ENCODE data around the gene PELO. TPM values are rescaled to one million over a fixed set of nuclear protein-coding genes. Genes with fewer than 3 reads are reported as not detected.

The PELO gene
- total RNA-seq, 1 experiment from 2014 or later: 12.4 TPM

DNA sequence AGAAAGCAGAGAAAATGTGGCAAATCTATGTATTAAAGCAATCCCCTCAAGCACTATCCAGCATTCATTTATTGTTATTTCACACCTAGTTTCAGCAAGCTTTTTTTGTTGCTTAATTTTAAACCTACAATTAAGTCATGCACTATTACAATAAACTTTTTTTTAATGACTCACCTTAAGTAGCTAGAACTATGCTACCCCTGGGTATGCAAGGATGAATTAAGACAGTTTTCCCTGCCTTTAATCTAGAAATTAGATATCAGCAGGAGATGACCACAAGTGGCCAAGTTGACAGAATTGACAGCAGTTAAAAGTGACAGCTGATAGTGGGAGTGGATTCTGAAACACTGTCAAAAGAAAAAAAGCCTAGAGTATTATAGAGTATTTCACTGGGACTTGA is 20.0 kb downstream of the PELO start:
- H3K27ac ChIP-seq (ENCODE audit: low read length): no peak overlapping the region

DNA sequence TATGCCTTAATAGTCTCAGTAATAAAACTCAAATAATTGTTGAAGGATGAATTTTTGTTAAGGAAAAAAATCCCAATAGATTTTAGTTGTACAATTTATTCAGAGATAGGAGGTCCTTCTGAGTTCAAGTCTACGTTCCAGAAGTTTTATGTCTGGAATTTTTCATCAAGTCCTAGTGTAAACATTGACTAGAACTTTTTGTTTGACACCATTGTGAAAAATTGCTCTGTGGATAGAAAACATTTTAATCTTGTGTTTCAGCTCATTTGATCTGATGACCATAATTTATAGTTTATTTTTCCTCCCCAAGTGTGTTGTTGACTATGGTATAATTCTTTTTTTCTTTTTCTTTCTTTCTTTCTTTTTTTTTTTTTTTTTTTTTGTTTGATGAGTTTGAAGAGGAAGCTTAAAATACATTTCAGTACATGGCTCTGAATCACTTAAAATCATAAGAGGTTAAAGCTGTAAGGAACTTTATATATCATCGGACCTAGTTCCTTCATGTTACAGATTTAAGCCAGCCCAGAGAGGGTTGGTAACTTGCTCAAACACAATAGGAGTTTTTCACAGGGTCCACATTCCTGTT is 20.7 kb downstream of the PELO start:
- peaks cover 8% of the 10 kb centered on the region for H3K4me1 ChIP-seq (ENCODE audit: control insufficient read depth, insufficient read depth, low read length)
- peaks cover 9% of the 10 kb centered on the region for H3K36me3 ChIP-seq (ENCODE audit: control insufficient read depth, insufficient read depth, low read length)
- no peaks in the 10 kb centered on the region for H3K27me3 ChIP-seq (ENCODE audit: control insufficient read depth, insufficient read depth, low read length)
- ChIA-PET POLR2A (no interaction called here), CTCF (interaction anchor here (0.7 kb wide), 1 partner anchor 709 kb away, joined by 10 read pairs; no protein-coding TSS in a partner anchor)
- in situ Hi-C loops (cut with HindIII; ENCODE audit: low pct_unique_long_range_greater_than_20kb, low sequenced_read_pairs): no loop called here
- no peaks in the 10 kb centered on the region for H3K9me3 ChIP-seq (ENCODE audit: control insufficient read depth, insufficient read depth, low read depth, low read length)
- no TSS peak for BruUV-seq (replicated peaks)
- TF ChIP-seq POLR2AphosphoS5 (IDR thresholded peaks at IDR 0.05; ENCODE audit: low read depth, low read length) (no peak), SIN3A (IDR thresholded peaks at IDR 0.05; ENCODE audit: borderline replicate concordance, insufficient read depth, low read depth, low read length) (no peak), TCF7L2 (IDR thresholded peaks at IDR 0.05; ENCODE audit: low read depth, low read length) (no peak), CTCF (IDR thresholded peaks at IDR 0.05) (no peak), REST (IDR thresholded peaks at IDR 0.05; ENCODE audit: insufficient read depth in 1 of 2, low read depth in 2 of 2, low read length in 1 of 2) (no peak)
- intact Hi-C loops (cut with micrococcal nuclease; ENCODE audit: unreplicated experiment): no loop called here
- DNase-seq (ENCODE audit: low read depth, low spot score) (no peak), ATAC-seq (no peak)
- no peak overlapping the region for H3K4me3 ChIP-seq (ENCODE audit: low read depth in 2 of 2, low read length in 2 of 2)
- H3K27ac ChIP-seq (ENCODE audit: low read length): no peak overlapping the region

More for the DNA sequence above, 20.0 kb downstream of the PELO start:
- H3K4me3 ChIP-seq (ENCODE audit: low read depth in 2 of 2, low read length in 2 of 2): no peak overlapping the region
- no TSS peak for BruUV-seq (replicated peaks)
- H3K4me1 ChIP-seq (ENCODE audit: control insufficient read depth, insufficient read depth, low read length): peaks cover 14% of the 10 kb centered on the region
- intact Hi-C loops (cut with micrococcal nuclease; ENCODE audit: unreplicated experiment) (no loop called here), in situ Hi-C loops (cut with HindIII; ENCODE audit: low pct_unique_long_range_greater_than_20kb, low sequenced_read_pairs) (no loop called here)
- CTCF ChIA-PET: no interaction called here
- DNase-seq (ENCODE audit: low read depth, low spot score): no peak
- POLR2A ChIA-PET: no interaction called here
- H3K27me3 ChIP-seq (ENCODE audit: control insufficient read depth, insufficient read depth, low read length): no peaks in the 10 kb centered on the region
- TF ChIP-seq SIN3A (IDR thresholded peaks at IDR 0.05; ENCODE audit: borderline replicate concordance, insufficient read depth, low read depth, low read length) (no peak), POLR2AphosphoS5 (IDR thresholded peaks at IDR 0.05; ENCODE audit: low read depth, low read length) (no peak), TCF7L2 (IDR thresholded peaks at IDR 0.05; ENCODE audit: low read depth, low read length) (no peak), REST (IDR thresholded peaks at IDR 0.05; ENCODE audit: insufficient read depth in 1 of 2, low read depth in 2 of 2, low read length in 1 of 2) (no peak), CTCF (IDR thresholded peaks at IDR 0.05) (no peak)
- peaks cover 10% of the 10 kb centered on the region for H3K36me3 ChIP-seq (ENCODE audit: control insufficient read depth, insufficient read depth, low read length)
- no peak for ATAC-seq
- H3K9me3 ChIP-seq (ENCODE audit: control insufficient read depth, insufficient read depth, low read depth, low read length): no peaks in the 10 kb centered on the region
